Stimulated activated CD8-positive, alpha-beta memory T cell treated with anti-CD3 and anti-CD28 coated beads, Interleukin-4, amount 100 ng/mL, for 4 hours (primary cell): ENCODE data around the gene PIK3CB.
"Not testable (repeated sequence)": the region's sequence is repeated elsewhere in the genome, so short reads cannot be mapped to it uniquely, and the experiment has no call there.

ENCODE experiments used
- DNase-seq, 2 donors: peaks; one replicate each; pipeline ENCODE4 v3.0.0-alpha.2; 2020; ENCODE audit warnings: low read depth in 2 of 2, low spot score in 1 of 2

PIK3CB gene

GRCh38 chr3:138809500-138810256 is 25.1 kb downstream of the PIK3CB start:
- DNase-seq: no peak

GRCh38 chr3:138806376-138807080 is 28.2 kb downstream of the PIK3CB start:
- no peak for DNase-seq

GRCh38 chr3:138803006-138803653 is 31.6 kb downstream of the PIK3CB start:
- DNase-seq: no peak

- not testable (repeated sequence) for DNase-seq
Measured at GRCh38 chr3:138802223-138802622, 32.5 kb downstream of the PIK3CB start.

GRCh38 chr3:138801792-138802191 is 32.9 kb downstream of the PIK3CB start:
- DNase-seq: no peak

GRCh38 chr3:138800248-138800647 is 34.5 kb downstream of the PIK3CB start:
- DNase-seq: no peak

- no peak for DNase-seq
Measured at GRCh38 chr3:138799822-138800221, 34.9 kb downstream of the PIK3CB start.

GRCh38 chr3:138797508-138798038 is 37.2 kb downstream of the PIK3CB start:
- DNase-seq: no peak

GRCh38 chr3:138796761-138797160 is 38.0 kb downstream of the PIK3CB start:
- no peak for DNase-seq

- no peak for DNase-seq
Measured at GRCh38 chr3:138786788-138787271, 47.9 kb downstream of the PIK3CB start.

GRCh38 chr3:138785951-138786350 is 48.8 kb downstream of the PIK3CB start:
- DNase-seq: no peak

- DNase-seq: not testable (repeated sequence)
Measured at GRCh38 chr3:138785362-138785857, 49.3 kb downstream of the PIK3CB start.

- DNase-seq: no peak
Measured at GRCh38 chr3:138782755-138783154, 52.0 kb downstream of the PIK3CB start.

- DNase-seq: no peak
Measured at GRCh38 chr3:138781012-138781470, 53.7 kb downstream of the PIK3CB start.

GRCh38 chr3:138778643-138779042 is 56.1 kb downstream of the PIK3CB start:
- DNase-seq: no peak

GRCh38 chr3:138776961-138777360 is 57.8 kb downstream of the PIK3CB start:
- DNase-seq: no peak

GRCh38 chr3:138775254-138775595 is 59.5 kb downstream of the PIK3CB start:
- DNase-seq: no peak

- no peak for DNase-seq
Measured at GRCh38 chr3:138774529-138775253, 60.0 kb downstream of the PIK3CB start.

GRCh38 chr3:138771585-138771984 is 63.1 kb downstream of the PIK3CB start:
- no peak for DNase-seq

GRCh38 chr3:138769616-138770015 is 65.1 kb downstream of the PIK3CB start:
- no peak for DNase-seq

GRCh38 chr3:138768946-138769345 is 65.8 kb downstream of the PIK3CB start:
- no peak for DNase-seq
